Ascending aorta (tissue), 2 donors: ENCODE results near the gene MGAT5. TPM values are rescaled to one million over a fixed set of nuclear protein-coding genes. Genes with fewer than 3 reads are reported as not detected.
A peak's percentile ranks its signal among the peaks of the same experiment; 100 is the strongest.

ENCODE experiments used
- DNase-seq, 2 donors: peaks; one replicate each; pipeline ENCODE4 v3.0.0-alpha.2; 2019; ENCODE audit warnings: low spot score in 2 of 2
- H3K27ac ChIP-seq, 2 donors: fragments of 200-600 bp; sonication (generic); one replicate each; pipeline ENCODE4 v1.5.1; 2016 to 2017; ENCODE audit warnings: mild to moderate bottlenecking in 1 of 2
- H3K27me3 ChIP-seq: fragments of 200-600 bp; sonication (generic); one replicate; pipeline ENCODE4 v1.5.1; 2017
- H3K36me3 ChIP-seq, 2 donors: fragments of 200-600 bp; sonication (generic); one replicate each; pipeline ENCODE4 v1.5.1; 2016
- H3K4me1 ChIP-seq, 2 donors: fragments of 200-600 bp; sonication (generic); one replicate each; pipeline ENCODE4 v1.5.1; 2016 to 2017; ENCODE audit warnings: mild to moderate bottlenecking in 1 of 2
- H3K4me3 ChIP-seq, 2 donors: fragments of 200-600 bp; sonication (generic); one replicate each; pipeline ENCODE4 v1.5.1; 2016 to 2017; ENCODE audit warnings: mild to moderate bottlenecking in 1 of 2
- H3K9me3 ChIP-seq, 2 donors: fragments of 200-600 bp; sonication (generic); one replicate each; pipeline ENCODE4 v1.5.1; 2016
- CTCF ChIP-seq, 3 experiments: fragments of 200-600 bp in 2 of 3; fragments of 450-650 bp in 1 of 3; sonication (generic) in 2 of 3; IDR thresholded peaks; one replicate each; pipeline ENCODE4 v1.5.1; 2016 to 2019; ENCODE audit warnings: antibody characterized with exemption in 3 of 3, mild to moderate bottlenecking in 1 of 3, moderate library complexity in 1 of 3
- intact Hi-C: fragments of 100-400 bp; cut with DNase I; formaldehyde crosslinking; loops from one replicate; pipeline ENCODE4 v1.15.1; 2023
- total RNA-seq: library from RNA; depleted of rRNA; stranded (reverse); fragments of >200 nt; gene quantifications from one replicate; pipeline ENCODE4 v1.1.0, GENCODE V29; 2016

MGAT5 gene
- total RNA-seq, 1 donor from 2014 or later = 15.4 TPM

- no peak for TF ChIP-seq CTCF (IDR thresholded peaks at IDR 0.05)
- H3K4me1 ChIP-seq = peaks cover 15 to 22% of the 10 kb centered on the region in 2 donors
- no peak for DNase-seq
- intact Hi-C loops = no loop called here
- H3K4me3 ChIP-seq = no peak overlapping the region
- no peaks in the 10 kb centered on the region for H3K36me3 ChIP-seq
- no peaks in the 10 kb centered on the region for H3K27me3 ChIP-seq
- no peaks in the 10 kb centered on the region for H3K9me3 ChIP-seq
- peak overlapping the region in 1 of 2 donors; percentile 40 for H3K27ac ChIP-seq
Observed at GRCh38 chr2:134370655-134371445, 117.0 kb downstream of the MGAT5 start.

GRCh38 chr2:134372141-134372540 lies 118.3 kb downstream of the MGAT5 start:
- no peaks in the 10 kb centered on the region for H3K27me3 ChIP-seq
- peaks cover 15 to 26% of the 10 kb centered on the region in 2 donors for H3K4me1 ChIP-seq
- DNase-seq = no peak
- no peak for TF ChIP-seq CTCF (IDR thresholded peaks at IDR 0.05)
- H3K9me3 ChIP-seq = no peaks in the 10 kb centered on the region
- H3K27ac ChIP-seq = no peak overlapping the region
- intact Hi-C loops = no loop called here
- no peaks in the 10 kb centered on the region for H3K36me3 ChIP-seq
- H3K4me3 ChIP-seq = no peak overlapping the region

GRCh38 chr2:134372611-134373131 lies 118.8 kb downstream of the MGAT5 start:
- Histone ChIP-seq H3K4me1 (peaks cover 12 to 23% of the 10 kb centered on the region in 2 donors), H3K27me3 (no peaks in the 10 kb centered on the region), H3K9me3 (no peaks in the 10 kb centered on the region), H3K4me3 (no peak overlapping the region), H3K36me3 (no peaks in the 10 kb centered on the region), H3K27ac (no peak overlapping the region)
- intact Hi-C loops = no loop called here
- no peak for DNase-seq
- TF ChIP-seq CTCF (IDR thresholded peaks at IDR 0.05) = no peak

GRCh38 chr2:134375935-134376334 lies 122.1 kb downstream of the MGAT5 start:
- no peak overlapping the region for H3K4me3 ChIP-seq
- peak in 1 of 2 donors; percentile 73 for DNase-seq
- no peaks in the 10 kb centered on the region for H3K9me3 ChIP-seq
- H3K27ac ChIP-seq = peak overlapping the region in 1 of 2 donors; percentile 27
- peak; percentile 36 to 62 (median 44) for TF ChIP-seq CTCF (IDR thresholded peaks at IDR 0.05)
- intact Hi-C loops = loop anchor here (1.0 to 5.0 kb wide), 2 partner anchors 36 to 259 kb away; no protein-coding TSS in a partner anchor
- no peaks in the 10 kb centered on the region for H3K27me3 ChIP-seq
- H3K36me3 ChIP-seq = no peaks in the 10 kb centered on the region
- H3K4me1 ChIP-seq = peaks cover 0 to 5% of the 10 kb centered on the region in 2 donors

- Histone ChIP-seq H3K27me3 (no peaks in the 10 kb centered on the region), H3K9me3 (no peaks in the 10 kb centered on the region), H3K4me3 (no peak overlapping the region), H3K4me1 (peaks cover 0 to 3% of the 10 kb centered on the region in 2 donors), H3K36me3 (no peaks in the 10 kb centered on the region), H3K27ac (no peak overlapping the region)
- no peak for TF ChIP-seq CTCF (IDR thresholded peaks at IDR 0.05)
- DNase-seq = no peak
- intact Hi-C loops = loop anchor here (5.0 kb wide), 1 partner anchor 260 kb away; no protein-coding TSS in a partner anchor
Observed at GRCh38 chr2:134377730-134378129, 123.9 kb downstream of the MGAT5 start.
